Activated CD4-positive, alpha-beta memory T cell treated with anti-CD3 and anti-CD28 coated beads for 36 hours (primary cell): ENCODE measurements around the gene MEGF6. TPM values are rescaled to one million over a fixed set of nuclear protein-coding genes. Genes with fewer than 3 reads are reported as not detected.

ENCODE experiments used
- CTCF ChIA-PET: fragments of 350-600 bp; sonication (Branson Sonifier 250); formaldehyde crosslinking; loops from one replicate; lab custom pipeline; 2021; ENCODE audit warnings: antibody characterized with exemption, inconsistent platforms; lab: Charles Lee
- POLR2A ChIA-PET: fragments of 350-600 bp; sonication (Branson Sonifier 250); formaldehyde crosslinking; loops from one replicate; lab custom pipeline; 2021; ENCODE audit warnings: antibody characterized with exemption; lab: Charles Lee
- DNase-seq: peaks from one replicate; pipeline ENCODE4 v3.0.0-alpha.2; 2020
- H3K27ac Mint-ChIP-seq: one replicate; pipeline ENCODE4 v1.8.0; 2021; ENCODE audit warnings: mixed read lengths
- H3K27me3 Mint-ChIP-seq: one replicate; pipeline ENCODE4 v1.8.0; 2021; ENCODE audit warnings: mixed read lengths
- H3K36me3 Mint-ChIP-seq: one replicate; pipeline ENCODE4 v1.8.0; 2021; ENCODE audit warnings: mixed read lengths
- H3K4me1 Mint-ChIP-seq: one replicate; pipeline ENCODE4 v1.8.0; 2021; ENCODE audit warnings: low read depth, mixed read lengths
- H3K4me3 Mint-ChIP-seq: one replicate; pipeline ENCODE4 v1.8.0; 2021; ENCODE audit warnings: mild to moderate bottlenecking, mixed read lengths
- H3K9me3 Mint-ChIP-seq: one replicate; pipeline ENCODE4 v1.8.0; 2021; ENCODE audit warnings: mixed read lengths
- intact Hi-C: fragments of 100-400 bp; cut with micrococcal nuclease; formaldehyde crosslinking; loops from one replicate; pipeline ENCODE4 v1.15.1; 2023
- total RNA-seq, 2 experiments: library from RNA; stranded (reverse); gene quantifications; one replicate each; pipeline ENCODE4 v1.2.3, GENCODE V29; 2021

The MEGF6 gene
- total RNA-seq, 2 experiments from 2014 or later: 6.8 to 9.8 TPM

DNA sequence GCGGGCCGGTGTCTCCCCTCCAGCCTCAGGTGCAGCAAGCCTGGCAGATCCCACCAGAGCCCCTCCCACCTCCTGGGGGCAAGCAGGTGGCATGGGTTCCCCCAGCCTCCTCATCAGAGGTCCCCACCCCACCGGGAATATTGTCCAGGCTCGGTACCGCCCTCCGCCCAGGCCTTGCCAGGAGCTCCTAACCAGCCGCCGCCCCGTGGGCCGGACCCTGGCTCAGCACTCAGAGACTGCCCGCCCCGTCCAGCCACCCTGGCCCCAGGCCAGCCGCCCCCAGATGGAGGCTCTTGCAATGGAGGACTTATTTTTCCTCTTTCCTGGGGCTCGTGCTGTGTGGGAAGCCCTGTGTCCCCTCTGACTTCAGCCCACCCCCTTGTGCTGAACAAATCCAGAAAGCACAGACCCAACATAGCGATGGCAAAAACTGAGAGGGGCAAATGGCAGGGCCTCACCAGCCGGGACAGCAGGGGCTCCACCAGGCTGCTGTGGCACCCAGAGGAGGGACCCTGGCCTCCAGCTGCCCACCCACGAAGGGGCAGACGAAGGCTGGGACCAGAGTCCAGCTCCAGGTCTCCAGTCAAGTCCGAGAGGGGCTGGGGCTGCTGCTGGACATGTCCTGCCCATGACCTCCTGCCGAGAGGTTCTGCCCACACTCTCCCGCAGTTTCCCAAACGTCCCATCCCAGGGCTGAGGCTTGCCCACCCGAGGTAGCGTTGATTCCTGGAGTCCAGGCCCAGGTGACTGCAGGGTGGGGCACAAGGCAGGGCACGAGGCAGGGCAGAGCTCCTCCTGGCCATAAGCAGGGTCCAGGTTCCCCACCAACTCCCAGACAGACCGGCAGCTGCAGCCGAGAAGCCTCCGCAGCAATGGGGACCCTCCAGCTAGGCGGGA, 7.5 kb downstream of the MEGF6 start:
- no peak overlapping the region for H3K4me3 Mint-ChIP-seq
- no peaks in the 10 kb centered on the region for H3K36me3 Mint-ChIP-seq
- intact Hi-C loops: no loop called here
- DNase-seq: no peak
- H3K27me3 Mint-ChIP-seq: peaks cover 4% of the 10 kb centered on the region
- ChIA-PET CTCF (interaction anchor here (1.3 kb wide), 1 partner anchor 151 kb away, joined by 4 read pairs; no protein-coding TSS in a partner anchor), POLR2A (no interaction called here)
- no peaks in the 10 kb centered on the region for H3K9me3 Mint-ChIP-seq
- no peaks in the 10 kb centered on the region for H3K4me1 Mint-ChIP-seq
- no peak overlapping the region for H3K27ac Mint-ChIP-seq

DNA sequence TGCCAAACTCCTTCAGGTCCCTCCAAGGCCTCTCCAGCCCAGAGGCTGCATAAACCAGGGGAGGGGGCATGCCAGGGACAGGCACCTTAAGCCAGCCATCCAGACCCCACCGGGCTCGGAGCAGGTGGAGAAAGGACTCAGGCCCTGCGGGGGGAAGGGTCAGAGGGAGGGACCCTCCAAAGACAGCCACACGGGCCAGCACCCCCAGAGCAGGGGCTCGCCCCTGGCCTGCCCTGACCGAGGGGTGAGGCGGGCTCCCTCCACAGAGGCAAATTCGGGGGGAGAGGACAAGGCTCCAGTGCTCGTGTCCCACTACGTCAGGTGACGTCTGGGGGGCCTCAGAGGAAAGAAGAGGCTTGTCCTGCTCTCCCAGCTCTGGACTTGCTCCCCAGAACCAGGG, 8.2 kb downstream of the MEGF6 start:
- Mint-ChIP-seq H3K27ac (no peak overlapping the region), H3K36me3 (no peaks in the 10 kb centered on the region), H3K4me1 (peaks cover 3% of the 10 kb centered on the region), H3K4me3 (no peak overlapping the region), H3K9me3 (no peaks in the 10 kb centered on the region), H3K27me3 (no peaks in the 10 kb centered on the region)
- DNase-seq: no peak
- intact Hi-C loops: no loop called here
- ChIA-PET CTCF (interaction anchor here (1.3 kb wide), 1 partner anchor 150 kb away, joined by 4 read pairs; no protein-coding TSS in a partner anchor), POLR2A (no interaction called here)

- POLR2A ChIA-PET: no interaction called here
- CTCF ChIA-PET: interaction anchor here (1.3 kb wide), 1 partner anchor 17 kb away, joined by 4 read pairs; no protein-coding TSS in a partner anchor
- Mint-ChIP-seq H3K4me3 (no peak overlapping the region), H3K27ac (no peak overlapping the region), H3K36me3 (no peaks in the 10 kb centered on the region), H3K27me3 (no peaks in the 10 kb centered on the region), H3K4me1 (peaks cover 9% of the 10 kb centered on the region), H3K9me3 (no peaks in the 10 kb centered on the region)
- no peak for DNase-seq
- intact Hi-C loops: no loop called here
These were observed 8.9 kb downstream of the MEGF6 start for GRCh38 chr1:3602375-3602774.

GRCh38 chr1:3601743-3602142, 9.6 kb downstream of the MEGF6 start:
- no peak for DNase-seq
- POLR2A ChIA-PET: no interaction called here
- intact Hi-C loops: no loop called here

GRCh38 chr1:3600354-3600753, 11.0 kb downstream of the MEGF6 start:
- Mint-ChIP-seq H3K27me3 (no peaks in the 10 kb centered on the region), H3K36me3 (no peaks in the 10 kb centered on the region), H3K27ac (no peak overlapping the region), H3K4me3 (no peak overlapping the region), H3K4me1 (peaks cover 13% of the 10 kb centered on the region), H3K9me3 (no peaks in the 10 kb centered on the region)
- intact Hi-C loops: no loop called here
- ChIA-PET POLR2A (no interaction called here), CTCF (no interaction called here)
- DNase-seq: no peak

More at GRCh38 chr1:3601743-3602142, 9.6 kb downstream of the MEGF6 start:
- H3K36me3 Mint-ChIP-seq: no peaks in the 10 kb centered on the region
- H3K27ac Mint-ChIP-seq: no peak overlapping the region
- no peaks in the 10 kb centered on the region for H3K27me3 Mint-ChIP-seq
- CTCF ChIA-PET: interaction anchor here (1.3 kb wide), 1 partner anchor 17 kb away, joined by 4 read pairs; no protein-coding TSS in a partner anchor
- peaks cover 13% of the 10 kb centered on the region for H3K4me1 Mint-ChIP-seq
- H3K4me3 Mint-ChIP-seq: no peak overlapping the region
- H3K9me3 Mint-ChIP-seq: no peaks in the 10 kb centered on the region

- DNase-seq: no peak
- H3K4me3 Mint-ChIP-seq: no peak overlapping the region
- no peaks in the 10 kb centered on the region for H3K36me3 Mint-ChIP-seq
- ChIA-PET POLR2A (no interaction called here), CTCF (interaction anchor here (0.8 kb wide), 1 partner anchor 21 kb away, joined by 3 read pairs; no protein-coding TSS in a partner anchor)
- H3K27ac Mint-ChIP-seq: no peak overlapping the region
- H3K27me3 Mint-ChIP-seq: no peaks in the 10 kb centered on the region
- peaks cover 13% of the 10 kb centered on the region for H3K4me1 Mint-ChIP-seq
- intact Hi-C loops: no loop called here
- H3K9me3 Mint-ChIP-seq: no peaks in the 10 kb centered on the region
These were observed 11.5 kb downstream of the MEGF6 start for GRCh38 chr1:3599816-3600215.

GRCh38 chr1:3599286-3599811, 12.0 kb downstream of the MEGF6 start:
- Mint-ChIP-seq H3K4me3 (no peak overlapping the region), H3K36me3 (no peaks in the 10 kb centered on the region), H3K4me1 (peaks cover 13% of the 10 kb centered on the region), H3K9me3 (no peaks in the 10 kb centered on the region), H3K27me3 (no peaks in the 10 kb centered on the region), H3K27ac (no peak overlapping the region)
- CTCF ChIA-PET: interaction anchor here (0.8 kb wide), 1 partner anchor 21 kb away, joined by 3 read pairs; no protein-coding TSS in a partner anchor
- intact Hi-C loops: no loop called here
- POLR2A ChIA-PET: no interaction called here
- no peak for DNase-seq

GRCh38 chr1:3598522-3599285, 12.6 kb downstream of the MEGF6 start:
- POLR2A ChIA-PET: no interaction called here
- DNase-seq: no peak
- H3K27ac Mint-ChIP-seq: no peak overlapping the region
- no peak overlapping the region for H3K4me3 Mint-ChIP-seq
- peaks cover 13% of the 10 kb centered on the region for H3K4me1 Mint-ChIP-seq
- intact Hi-C loops: no loop called here
- CTCF ChIA-PET: interaction anchor here (1.1 kb wide), 1 partner anchor 20 kb away, joined by 3 read pairs; no protein-coding TSS in a partner anchor
- no peaks in the 10 kb centered on the region for H3K36me3 Mint-ChIP-seq
- no peaks in the 10 kb centered on the region for H3K9me3 Mint-ChIP-seq
- H3K27me3 Mint-ChIP-seq: no peaks in the 10 kb centered on the region

GRCh38 chr1:3598051-3598491, 13.2 kb downstream of the MEGF6 start:
- peaks cover 13% of the 10 kb centered on the region for H3K4me1 Mint-ChIP-seq
- CTCF ChIA-PET: interaction anchor here (1.1 to 1.2 kb wide), 2 partner anchors 21 to 107 kb away, joined by 3 read pairs; no protein-coding TSS in a partner anchor
- DNase-seq: no peak
- POLR2A ChIA-PET: no interaction called here
- H3K9me3 Mint-ChIP-seq: no peaks in the 10 kb centered on the region
- no peak overlapping the region for H3K27ac Mint-ChIP-seq
- intact Hi-C loops: no loop called here
- no peaks in the 10 kb centered on the region for H3K27me3 Mint-ChIP-seq
- no peaks in the 10 kb centered on the region for H3K36me3 Mint-ChIP-seq
- no peak overlapping the region for H3K4me3 Mint-ChIP-seq

DNA sequence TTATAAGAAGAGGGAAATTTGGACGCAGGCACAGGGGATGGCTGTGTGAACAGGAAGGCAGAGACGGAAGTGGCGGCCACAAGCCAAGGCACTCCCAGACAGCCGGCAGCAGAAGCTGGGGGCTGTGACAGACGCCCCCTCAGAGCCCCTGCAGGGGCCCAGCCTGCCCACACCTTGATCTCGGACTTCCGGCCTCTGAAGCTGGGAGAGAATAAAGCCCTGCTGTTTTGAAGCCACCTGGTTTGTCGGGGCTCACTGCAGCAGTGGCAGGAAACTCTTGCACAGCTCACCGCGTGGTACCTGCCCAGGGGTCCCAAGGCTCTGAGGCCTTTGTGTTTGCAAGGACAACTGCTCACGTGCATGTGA, 13.7 kb downstream of the MEGF6 start:
- intact Hi-C loops: no loop called here
- Mint-ChIP-seq H3K36me3 (no peaks in the 10 kb centered on the region), H3K27ac (no peak overlapping the region), H3K4me3 (no peak overlapping the region), H3K4me1 (peaks cover 13% of the 10 kb centered on the region), H3K27me3 (no peaks in the 10 kb centered on the region), H3K9me3 (no peaks in the 10 kb centered on the region)
- POLR2A ChIA-PET: no interaction called here
- CTCF ChIA-PET: interaction anchor here (1.1 to 1.2 kb wide), 2 partner anchors 21 to 106 kb away, joined by 3 read pairs; no protein-coding TSS in a partner anchor
- DNase-seq: peak; percentile 19

- DNase-seq: no peak
- POLR2A ChIA-PET: no interaction called here
- Mint-ChIP-seq H3K4me3 (no peak overlapping the region), H3K4me1 (peaks cover 13% of the 10 kb centered on the region), H3K9me3 (no peaks in the 10 kb centered on the region), H3K27me3 (no peaks in the 10 kb centered on the region), H3K36me3 (no peaks in the 10 kb centered on the region), H3K27ac (no peak overlapping the region)
- intact Hi-C loops: no loop called here
- CTCF ChIA-PET: interaction anchor here (1.1 to 1.2 kb wide), 2 partner anchors 22 to 106 kb away, joined by 3 read pairs; no protein-coding TSS in a partner anchor
These were observed 14.4 kb downstream of the MEGF6 start for GRCh38 chr1:3596663-3597598.
